Keratinocyte (primary cell): ENCODE data around the gene MYH9. TPM values are rescaled to one million over a fixed set of nuclear protein-coding genes. Genes with fewer than 3 reads are reported as not detected.

Source experiments
- DNase-seq: peaks from one replicate; pipeline ENCODE4 v3.0.0-alpha.2; 2011; ENCODE audit warnings: low read depth, missing footprints, low spot score
- FAIRE-seq: peaks from 2 replicates; lab custom pipeline; 2011; peaks lifted over from hg19 to GRCh38; lab: Jason Lieb, UNC
- H2AFZ ChIP-seq: 2 replicates; pipeline ENCODE4 v1.6.0; 2012; ENCODE audit warnings: low read length, control low read depth, inconsistent platforms; ENCODE audit not compliant: control insufficient read depth
- H3K27ac ChIP-seq: 2 replicates; pipeline ENCODE4 v1.5.1; 2011; ENCODE audit warnings: low read length; ENCODE audit not compliant: control insufficient read depth, insufficient read depth
- H3K27me3 ChIP-seq: 3 replicates; pipeline ENCODE4 v1.6.0; 2011; ENCODE audit warnings: low read length; ENCODE audit not compliant: control insufficient read depth, insufficient read depth; ENCODE audit errors: extremely low read depth
- H3K36me3 ChIP-seq, 2 experiments: 2 replicates in 1 of 2; 3 replicates in 1 of 2; pipeline ENCODE4 v1.5.1; 2011; ENCODE audit warnings: low read length in 2 of 2, mild to moderate bottlenecking in 1 of 2; ENCODE audit not compliant: control insufficient read depth in 2 of 2, insufficient read depth in 2 of 2; ENCODE audit errors: extremely low read depth in 1 of 2
- H3K4me1 ChIP-seq: 3 replicates; pipeline ENCODE4 v1.5.1; 2011; ENCODE audit warnings: low read length; ENCODE audit not compliant: control insufficient read depth, insufficient read depth; ENCODE audit errors: extremely low read depth
- H3K4me2 ChIP-seq: 3 replicates; pipeline ENCODE4 v1.6.0; 2011; ENCODE audit warnings: low read depth, low read length; ENCODE audit not compliant: control insufficient read depth, insufficient read depth; ENCODE audit errors: extremely low read depth
- H3K4me3 ChIP-seq, 3 experiments: fragments of 200-600 bp in 1 of 3; sonication (generic) in 1 of 3; 2 replicates in 2 of 3; 3 replicates in 1 of 3; pipeline ENCODE4 v1.5.1; 2011 to 2016; ENCODE audit warnings: low read length in 3 of 3, mild to moderate bottlenecking in 3 of 3, control low read depth in 2 of 3, inconsistent platforms in 1 of 3, low read depth in 1 of 3, mixed read lengths in 1 of 3, mixed run types in 1 of 3, moderate library complexity in 1 of 3; ENCODE audit not compliant: control insufficient read depth in 2 of 3, insufficient read depth in 2 of 3; ENCODE audit errors: extremely low read depth in 1 of 3
- H3K79me2 ChIP-seq: 2 replicates; pipeline ENCODE4 v1.6.0; 2012; ENCODE audit warnings: low read length; ENCODE audit not compliant: control insufficient read depth, insufficient read depth
- H3K9ac ChIP-seq: 3 replicates; pipeline ENCODE4 v1.6.0; 2011; ENCODE audit warnings: low read length; ENCODE audit not compliant: control insufficient read depth, insufficient read depth; ENCODE audit errors: extremely low read depth
- H3K9me1 ChIP-seq: 3 replicates; pipeline ENCODE4 v1.6.0; 2011; ENCODE audit warnings: low read length; ENCODE audit not compliant: control insufficient read depth, insufficient read depth; ENCODE audit errors: extremely low read depth
- H3K9me3 ChIP-seq: 2 replicates; pipeline ENCODE4 v1.5.1; 2012; ENCODE audit warnings: low read depth, low read length; ENCODE audit not compliant: control insufficient read depth
- H4K20me1 ChIP-seq: 3 replicates; pipeline ENCODE4 v1.6.0; 2011; ENCODE audit warnings: low read length; ENCODE audit not compliant: control insufficient read depth, insufficient read depth; ENCODE audit errors: extremely low read depth
- CTCF ChIP-seq, 3 experiments: IDR thresholded peaks in 1 of 3; conservative IDR thresholded peaks in 1 of 3; optimal IDR thresholded peaks in 1 of 3; 2 replicates in 2 of 3; 3 replicates in 1 of 3; pipeline versions ENCODE3 to v1.5.1; 2011; ENCODE audit warnings: low read length in 3 of 3, mild to moderate bottlenecking in 3 of 3, moderate library complexity in 2 of 3, control low read depth in 1 of 3, inconsistent platforms in 1 of 3; ENCODE audit not compliant: insufficient read depth in 2 of 3; ENCODE audit errors: extremely low read depth in 1 of 3
- EZH2 ChIP-seq: IDR thresholded peaks from one replicate; pipeline ENCODE4 v1.6.1; 2012; ENCODE audit warnings: inconsistent platforms, mild to moderate bottlenecking, low read length, moderate library complexity
- dilution Hi-C: fragments of 300-500 bp; cut with MboI; formaldehyde crosslinking; loops from one replicate; pipeline ENCODE4 v1.7.0; 2020; ENCODE audit warnings: low sequenced_read_pairs; ENCODE audit not compliant: extremely low pct_ligation_motif_present
- polyA plus RNA-seq, 5 experiments: library from polyadenylated mRNA; depleted of rRNA in 3 of 5; stranded (reverse) in 3 of 5; stranded (forward) in 1 of 5; unstranded in 1 of 5; fragments of >200 nt; gene quantifications; 1 replicate in 1 of 5; 2 replicates in 3 of 5; 3 replicates in 1 of 5; pipeline versions ENCODE4 v1.2.1 to v1.2.3, GENCODE V29; 2011 to 2012; ENCODE audit warnings: missing spikeins in 2 of 5, low read depth in 1 of 5, low replicate concordance in 1 of 5

The MYH9 gene
- polyA plus RNA-seq, 1 donor (not counting 4 experiments of a cell fraction or from before 2014, with no cell fraction given), result 351 TPM

- H4K20me1 ChIP-seq, result peaks cover 87% of the 10 kb centered on the region
- no peak for FAIRE-seq
Observed at GRCh38 chr22:36371920-36372319, 15.8 kb downstream of the MYH9 start.

GRCh38 chr22:36369922-36370791 is 17.6 kb downstream of the MYH9 start:
- H3K27me3 ChIP-seq, result no peaks in the 10 kb centered on the region
- peak; percentile 71 for FAIRE-seq

More at GRCh38 chr22:36371920-36372319, 15.8 kb downstream of the MYH9 start:
- peaks cover 93% of the 10 kb centered on the region for H3K4me1 ChIP-seq
- TF ChIP-seq EZH2 (no peak), CTCF (optimal IDR thresholded peaks at IDR 0.05 in 1 of 3, IDR thresholded peaks at IDR 0.05 in 1 of 3, conservative IDR thresholded peaks at IDR 0.05 in 1 of 3; ENCODE audit: extremely low read depth in 1 of 3, insufficient read depth in 2 of 3, low read length in 3 of 3) (no peak)
- H3K9me1 ChIP-seq, result no peaks in the 10 kb centered on the region
- H3K27ac ChIP-seq, result peak overlapping the region; percentile 85
- H3K9me3 ChIP-seq, result no peaks in the 10 kb centered on the region
- no peaks in the 10 kb centered on the region for H3K27me3 ChIP-seq
- dilution Hi-C loops, result no loop called here
- no peak for DNase-seq
- H3K9ac ChIP-seq, result peak overlapping the region; percentile 16
- H3K4me2 ChIP-seq, result peak overlapping the region; percentile 74
- peak overlapping the region in 1 of 3 experiments; percentile 3 for H3K4me3 ChIP-seq
- no peak overlapping the region for H2AFZ ChIP-seq
- H3K79me2 ChIP-seq, result peaks cover 99% of the 10 kb centered on the region
- H3K36me3 ChIP-seq, result peaks cover 23 to 27% of the 10 kb centered on the region in 2 experiments

More at GRCh38 chr22:36369922-36370791, 17.6 kb downstream of the MYH9 start:
- H3K27ac ChIP-seq, result peak overlapping the region; percentile 85
- dilution Hi-C loops, result no loop called here
- no peak for DNase-seq
- peaks cover 23 to 33% of the 10 kb centered on the region in 2 experiments for H3K36me3 ChIP-seq
- H2AFZ ChIP-seq, result no peak overlapping the region
- H4K20me1 ChIP-seq, result peaks cover 83% of the 10 kb centered on the region
- H3K9ac ChIP-seq, result peak overlapping the region; percentile 41
- H3K9me3 ChIP-seq, result no peaks in the 10 kb centered on the region
- peak overlapping the region in 1 of 3 experiments; percentile 28 for H3K4me3 ChIP-seq
- H3K9me1 ChIP-seq, result no peaks in the 10 kb centered on the region
- H3K4me2 ChIP-seq, result peak overlapping the region; percentile 63
- peaks cover 99% of the 10 kb centered on the region for H3K4me1 ChIP-seq
- TF ChIP-seq CTCF (optimal IDR thresholded peaks at IDR 0.05 in 1 of 3, IDR thresholded peaks at IDR 0.05 in 1 of 3, conservative IDR thresholded peaks at IDR 0.05 in 1 of 3; ENCODE audit: extremely low read depth in 1 of 3, insufficient read depth in 2 of 3, low read length in 3 of 3), result no peak
- TF ChIP-seq EZH2, result no peak
- H3K79me2 ChIP-seq, result peaks cover 100% of the 10 kb centered on the region
